HL-60/S4 treated with phorbol 12-myristate 13-acetate at 8.2 ng/mL for 4 days and 3 days (cell line): ENCODE data around the gene LGR4.

Source experiments
- in situ Hi-C: fragments of 300-500 bp; cut with MboI; formaldehyde crosslinking; loops from 2 replicates; pipeline ENCODE4 v1.15.0; 2022; ENCODE audit warnings: low sequenced_read_pairs

Gene LGR4

DNA sequence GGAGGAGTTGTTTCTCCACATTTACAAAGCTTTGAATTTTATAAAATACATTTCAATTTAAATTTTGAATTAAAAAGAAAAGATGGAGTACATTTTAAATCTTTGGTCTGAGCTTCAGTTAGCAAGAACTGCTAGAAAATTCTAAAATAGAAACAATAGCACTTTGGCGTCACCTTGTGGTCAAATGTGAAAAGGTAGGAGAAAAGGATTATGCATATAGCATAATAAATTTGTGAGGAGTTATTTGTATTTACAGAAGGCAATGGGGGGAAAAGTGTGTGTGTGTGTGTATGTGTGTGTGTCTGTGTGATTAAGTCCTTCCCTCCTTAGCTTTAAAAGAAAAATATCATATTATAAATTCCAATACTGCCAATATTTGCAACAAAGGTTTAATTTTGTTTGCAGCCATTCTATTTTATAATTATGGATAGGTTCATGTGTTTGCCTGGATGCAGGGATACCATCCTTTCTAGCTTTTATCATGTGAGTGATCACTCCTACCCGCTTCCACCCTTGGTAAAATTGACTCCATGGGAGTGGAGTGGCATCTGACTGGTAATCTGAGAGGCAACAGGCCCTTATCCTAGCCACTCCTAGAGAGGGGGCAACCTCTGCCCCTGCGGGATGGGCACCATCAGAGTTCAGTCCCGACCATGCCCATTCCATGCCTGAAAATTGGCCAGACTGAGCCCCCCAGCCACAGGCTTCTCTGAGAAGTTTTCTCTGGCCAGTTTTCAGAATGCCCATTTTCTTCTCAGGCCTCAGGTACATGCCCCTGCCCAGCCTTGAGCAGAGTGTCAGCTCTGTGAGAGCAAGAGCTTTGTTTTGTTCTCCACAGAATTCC lies 13.6 kb upstream of the LGR4 start:
- in situ Hi-C loops: no loop called here

DNA sequence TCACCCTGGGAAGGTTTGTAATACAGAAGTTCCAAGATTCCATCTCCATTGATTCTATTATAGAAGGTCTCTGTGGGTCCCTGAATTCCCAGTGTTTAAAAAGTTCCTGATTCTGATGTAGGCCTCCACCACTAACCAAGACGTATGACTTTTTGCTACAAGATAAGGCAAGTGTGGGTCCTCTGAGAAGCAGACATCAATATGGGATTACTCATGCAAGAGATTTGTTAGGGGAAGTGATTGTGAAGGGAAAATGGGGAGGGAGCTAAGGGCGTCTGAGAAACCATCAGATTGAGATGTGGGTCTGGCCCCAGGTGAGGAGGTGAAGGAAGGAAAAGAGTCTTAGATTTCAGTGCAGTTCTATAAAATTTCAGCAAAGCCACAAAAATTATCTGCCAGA lies 10.2 kb upstream of the LGR4 start:
- in situ Hi-C loops: no loop called here

DNA sequence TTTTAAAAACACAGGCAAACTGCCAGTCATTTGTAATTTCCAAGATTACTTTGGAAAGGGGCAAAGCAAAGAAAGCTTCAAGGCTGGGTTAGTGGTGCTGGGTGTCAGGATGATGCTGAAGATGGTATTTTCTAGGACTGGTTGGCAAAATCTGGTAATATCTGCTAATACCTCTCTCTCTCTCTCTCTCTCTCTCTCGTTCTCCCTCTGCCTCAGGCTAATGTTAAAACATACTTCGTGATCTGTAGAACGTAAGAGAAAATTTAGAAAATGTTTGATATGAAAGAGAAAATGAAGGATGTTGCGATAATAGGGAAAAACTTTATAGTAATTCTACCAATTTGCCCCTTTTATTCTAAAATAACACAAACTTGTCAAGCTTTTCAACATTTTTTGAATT lies 9.4 kb upstream of the LGR4 start:
- in situ Hi-C loops: no loop called here

GRCh38 chr11:27477831-27478230 lies 5.2 kb upstream of the LGR4 start:
- in situ Hi-C loops: no loop called here

- in situ Hi-C loops: no loop called here
Measured at GRCh38 chr11:27477243-27477642, 4.7 kb upstream of the LGR4 start.

- in situ Hi-C loops: no loop called here
Measured at GRCh38 chr11:27475622-27476021, 3.0 kb upstream of the LGR4 start.

GRCh38 chr11:27473017-27473406 lies 422 bp upstream of the LGR4 start:
- in situ Hi-C loops: no loop called here

GRCh38 chr11:27471589-27472397 lies 797 bp downstream of the LGR4 start:
- in situ Hi-C loops: no loop called here

DNA sequence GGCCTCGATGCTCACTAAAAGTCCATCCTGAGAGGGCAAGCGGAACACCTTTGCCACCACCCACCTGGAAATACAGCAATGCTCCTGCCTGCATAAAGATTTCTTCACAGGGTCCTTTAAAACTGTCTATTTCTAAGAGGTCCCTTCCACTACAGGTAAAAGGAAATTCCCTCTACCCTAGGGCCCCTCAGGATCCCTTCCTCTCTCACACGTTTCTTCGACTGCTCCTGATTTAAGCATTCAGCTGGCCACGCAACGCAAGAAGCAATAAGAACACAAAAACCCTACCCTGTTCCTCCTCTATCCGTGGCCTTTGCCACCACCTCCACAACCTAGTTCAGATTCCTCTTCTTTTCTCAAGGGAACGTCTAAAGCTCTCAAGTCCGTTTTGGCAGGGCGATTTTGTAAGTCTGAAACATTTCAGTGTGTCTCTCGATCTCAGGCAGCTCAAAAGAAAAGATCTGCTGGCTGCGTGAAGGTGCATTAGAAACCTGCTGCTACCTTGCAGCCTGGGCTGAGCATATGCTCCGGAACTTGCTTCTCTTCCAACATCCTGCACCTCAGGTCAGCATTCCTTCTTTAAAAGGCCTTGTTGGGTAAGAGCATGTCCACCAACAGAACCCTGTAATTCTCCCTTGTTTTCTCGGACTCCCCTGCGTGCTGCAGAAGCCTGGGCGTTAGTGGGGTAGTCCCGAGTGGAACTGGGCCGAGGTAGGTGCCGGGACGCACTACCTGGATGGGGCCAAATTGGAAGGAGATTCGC lies 1.6 kb downstream of the LGR4 start:
- in situ Hi-C loops: no loop called here

- in situ Hi-C loops: no loop called here
Measured at GRCh38 chr11:27470166-27470565, 2.4 kb downstream of the LGR4 start.

- in situ Hi-C loops: no loop called here
Measured at GRCh38 chr11:27468995-27469695, 3.4 kb downstream of the LGR4 start.

- in situ Hi-C loops: no loop called here
Measured at GRCh38 chr11:27468209-27468994, 4.2 kb downstream of the LGR4 start.

GRCh38 chr11:27467181-27467913 lies 5.2 kb downstream of the LGR4 start:
- in situ Hi-C loops: no loop called here

- in situ Hi-C loops: no loop called here
Measured at GRCh38 chr11:27466363-27466762, 6.2 kb downstream of the LGR4 start.

DNA sequence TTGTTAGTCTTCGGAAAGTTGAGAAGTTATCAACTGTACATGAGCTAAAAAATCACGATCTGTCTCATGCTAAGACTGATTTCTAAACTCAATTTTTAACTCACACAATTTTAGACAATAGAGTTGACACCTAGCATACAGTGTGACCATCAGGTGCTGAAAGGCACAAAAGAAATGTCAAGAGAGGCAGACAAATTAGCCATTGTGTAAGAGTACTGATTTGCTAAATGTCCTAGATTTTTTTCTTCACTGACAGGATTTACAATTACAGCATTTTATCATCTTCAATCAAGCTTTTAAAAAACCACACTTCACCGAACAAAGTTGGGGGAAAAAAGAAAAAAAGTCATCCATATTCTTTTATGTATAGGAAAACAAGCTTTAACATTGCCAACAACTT lies 7.0 kb downstream of the LGR4 start:
- in situ Hi-C loops: no loop called here

GRCh38 chr11:27464909-27465308 lies 7.7 kb downstream of the LGR4 start:
- in situ Hi-C loops: no loop called here

GRCh38 chr11:27464289-27464696 lies 8.3 kb downstream of the LGR4 start:
- in situ Hi-C loops: no loop called here

- in situ Hi-C loops: no loop called here
Measured at GRCh38 chr11:27462543-27462942, 10.0 kb downstream of the LGR4 start.
